Mesenteric fat pad (tissue), 1 donor: ENCODE data around the gene C1QTNF8. TPM values are rescaled to one million over a fixed set of nuclear protein-coding genes. Genes with fewer than 3 reads are reported as not detected.

Experiments
- DNase-seq: peaks from one replicate; pipeline ENCODE4 v3.0.0-alpha.2; 2020; ENCODE audit warnings: low spot score
- total RNA-seq: library from RNA; stranded (reverse); fragmentation: NEBNext Ultra II Directional; extraction: Animal tissue kit (Norgen Biotek cat#: 25700); gene quantifications from one replicate; pipeline ENCODE4 v1.2.1, GENCODE V29; 2021
- donor health status: DM: yes; HTN: yes; CAD: no.

Gene C1QTNF8
- total RNA-seq, 1 donor from 2014 or later = not detected

- DNase-seq = no peak
These were observed 32.3 kb downstream of the C1QTNF8 start for GRCh38 chr16:1063728-1064127.

DNA sequence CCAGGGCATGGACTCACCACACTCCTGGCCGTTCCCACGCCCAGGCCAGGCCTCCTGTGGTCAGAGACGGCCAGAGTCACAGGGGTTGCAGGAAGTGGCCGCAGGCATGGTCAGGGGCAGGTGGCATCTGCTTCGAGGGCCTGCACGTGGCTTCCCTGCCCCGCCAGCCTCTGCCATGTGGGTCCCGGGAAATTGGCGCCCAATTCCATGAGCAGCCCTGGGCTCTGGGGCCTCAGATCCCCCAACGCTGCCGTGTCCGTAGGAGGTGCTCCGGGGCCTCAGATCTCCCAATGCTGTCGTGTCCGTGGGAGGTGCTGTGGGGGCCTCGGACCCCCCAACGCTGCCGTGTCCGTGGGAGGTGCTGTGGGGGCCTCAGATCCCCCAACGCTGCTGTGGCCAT lies 33.1 kb downstream of the C1QTNF8 start:
- no peak for DNase-seq

- no peak for DNase-seq
These were observed 34.1 kb downstream of the C1QTNF8 start for GRCh38 chr16:1061769-1062505.

- no peak for DNase-seq
These were observed 35.4 kb downstream of the C1QTNF8 start for GRCh38 chr16:1060416-1061340.

GRCh38 chr16:1059310-1059709 lies 36.7 kb downstream of the C1QTNF8 start:
- DNase-seq = no peak

DNA sequence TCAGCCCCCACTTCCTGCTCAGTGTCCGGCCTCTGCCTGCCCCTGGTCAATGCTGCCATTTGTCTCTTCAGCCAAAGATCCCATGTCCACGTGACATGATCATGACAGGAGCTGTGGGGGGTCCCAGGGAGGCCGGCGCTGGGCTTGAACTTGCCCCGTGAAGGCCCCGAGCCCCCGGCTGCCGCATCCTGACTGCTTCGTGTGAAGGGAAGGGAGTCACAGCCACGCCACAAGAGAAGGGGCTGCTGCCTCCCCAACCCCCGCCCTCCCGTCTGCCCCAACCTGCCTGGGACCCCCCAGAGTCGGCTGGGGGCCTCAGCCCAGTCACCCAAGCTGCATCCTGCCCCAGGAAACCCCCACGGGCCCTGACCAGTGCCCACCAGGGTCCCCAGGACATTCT lies 37.8 kb downstream of the C1QTNF8 start:
- no peak for DNase-seq

- no peak for DNase-seq
These were observed 38.7 kb downstream of the C1QTNF8 start for GRCh38 chr16:1057252-1057932.

GRCh38 chr16:1056196-1056595 lies 39.8 kb downstream of the C1QTNF8 start:
- no peak for DNase-seq

GRCh38 chr16:1055557-1055924 lies 40.5 kb downstream of the C1QTNF8 start:
- DNase-seq = no peak

DNA sequence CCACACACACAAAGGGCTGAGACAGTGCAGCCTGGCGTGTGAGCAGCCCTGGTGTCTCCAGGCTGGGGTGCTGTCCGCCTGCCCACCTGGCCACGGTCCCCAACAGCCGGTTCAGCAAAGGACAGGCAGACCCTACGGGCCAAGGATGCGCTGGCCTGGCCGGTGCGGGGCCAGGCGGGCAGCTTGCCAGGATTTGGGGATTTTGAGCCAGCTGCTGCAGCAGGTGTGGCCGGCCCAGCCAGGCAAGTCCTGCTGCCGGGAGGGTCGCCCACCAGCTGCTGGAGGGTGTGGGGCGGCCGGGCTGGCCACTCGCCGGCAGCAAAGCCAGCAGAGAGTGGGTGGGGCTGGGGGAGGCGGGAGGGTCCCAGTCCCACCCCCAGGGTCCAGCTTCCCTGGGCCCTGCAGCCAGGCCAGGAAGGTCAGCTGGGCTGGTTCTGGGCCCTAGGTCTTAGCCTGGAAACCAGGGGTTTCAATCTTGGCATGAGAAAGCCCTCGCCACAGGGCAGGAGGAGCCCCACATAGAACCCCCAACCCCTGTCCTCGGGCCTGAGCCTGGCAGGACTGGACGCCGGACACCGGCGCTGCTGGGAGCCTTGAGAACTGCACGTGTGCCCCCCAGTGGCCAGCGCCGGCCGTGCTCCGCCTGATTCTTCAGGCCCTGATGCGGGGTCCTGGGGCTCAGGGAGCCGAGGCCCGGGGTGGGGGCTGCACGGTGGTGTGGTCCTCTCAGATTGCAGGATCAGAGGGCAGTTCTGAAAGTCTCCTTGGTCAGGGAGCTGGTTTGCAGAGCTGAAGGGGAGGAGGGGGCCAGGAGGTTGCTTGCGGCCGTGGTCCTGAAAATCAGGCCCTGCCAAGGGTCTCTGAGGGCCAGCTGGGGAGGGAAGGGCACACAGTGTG lies 41.1 kb downstream of the C1QTNF8 start:
- no peak for DNase-seq

DNA sequence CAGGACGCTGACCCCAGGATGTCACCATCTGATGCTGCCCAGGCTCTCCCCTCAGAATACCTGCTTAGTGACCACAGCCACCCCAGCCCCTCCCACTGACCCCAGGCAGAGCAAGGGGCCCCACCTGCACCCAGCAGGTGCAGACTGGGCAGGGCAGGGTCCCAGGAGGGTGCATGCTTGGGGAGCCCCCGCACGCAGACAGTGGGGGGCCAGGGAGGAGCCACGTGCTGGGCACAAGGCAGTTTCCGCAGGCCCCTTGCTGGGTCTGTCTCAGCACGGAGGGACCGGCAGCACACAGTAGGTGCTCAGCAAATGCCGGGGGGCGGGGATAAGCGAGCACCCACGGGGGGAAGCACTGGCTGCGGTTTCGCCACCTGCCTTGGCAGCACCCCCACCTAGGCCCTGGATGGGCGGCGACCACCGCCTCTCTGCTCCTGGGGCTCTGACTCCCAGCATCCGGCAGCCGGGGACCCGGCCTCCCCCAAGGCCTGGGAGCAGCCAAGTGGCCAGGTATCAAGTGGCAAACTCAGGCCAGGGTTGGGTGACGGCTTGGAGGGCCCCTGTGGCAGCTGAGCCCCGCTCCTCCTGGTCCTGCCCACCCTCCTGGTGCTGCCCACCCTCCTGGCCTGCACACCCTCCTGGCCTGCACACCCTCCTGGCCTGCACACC lies 42.2 kb downstream of the C1QTNF8 start:
- DNase-seq = no peak

DNA sequence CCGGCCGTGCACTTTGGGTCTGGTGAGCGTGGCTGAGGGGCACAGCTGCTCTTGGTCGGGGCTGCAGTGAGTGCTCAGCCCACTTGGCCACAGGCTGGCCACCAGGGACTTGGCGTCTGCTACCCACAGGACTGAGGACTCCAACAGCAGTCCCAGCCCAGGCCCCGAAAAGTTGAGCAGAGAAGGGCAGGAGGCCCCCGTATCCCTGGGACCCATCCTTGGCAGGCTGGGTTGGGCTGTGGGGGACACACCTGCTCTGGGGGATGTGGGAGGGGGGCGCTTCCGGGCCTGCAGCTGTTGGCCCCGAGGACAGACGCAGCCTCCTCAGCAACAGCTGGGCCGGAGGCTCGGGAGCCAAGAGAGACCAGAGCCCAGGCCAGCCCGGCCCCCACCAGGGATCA lies 42.9 kb downstream of the C1QTNF8 start:
- no peak for DNase-seq

DNA sequence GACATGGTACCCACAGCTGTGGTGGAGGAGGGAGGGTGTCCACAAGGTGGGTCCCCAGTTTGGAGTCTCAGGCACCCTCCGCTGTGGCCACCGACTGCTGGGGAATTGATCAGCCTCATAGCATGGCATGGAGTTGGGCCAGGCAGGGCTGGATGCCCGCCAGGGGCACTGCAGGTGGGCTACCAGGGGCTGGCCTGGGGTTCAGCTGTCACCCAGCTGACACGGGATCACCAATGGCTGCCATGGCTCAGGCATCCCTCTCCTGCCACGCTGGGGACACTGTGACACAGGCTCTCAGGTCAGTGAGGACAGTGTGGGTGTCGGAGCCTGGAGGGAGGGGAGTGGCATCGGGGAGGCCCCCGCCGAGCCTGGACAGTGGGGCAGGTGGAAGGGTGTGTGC lies 43.3 kb downstream of the C1QTNF8 start:
- DNase-seq = no peak

DNA sequence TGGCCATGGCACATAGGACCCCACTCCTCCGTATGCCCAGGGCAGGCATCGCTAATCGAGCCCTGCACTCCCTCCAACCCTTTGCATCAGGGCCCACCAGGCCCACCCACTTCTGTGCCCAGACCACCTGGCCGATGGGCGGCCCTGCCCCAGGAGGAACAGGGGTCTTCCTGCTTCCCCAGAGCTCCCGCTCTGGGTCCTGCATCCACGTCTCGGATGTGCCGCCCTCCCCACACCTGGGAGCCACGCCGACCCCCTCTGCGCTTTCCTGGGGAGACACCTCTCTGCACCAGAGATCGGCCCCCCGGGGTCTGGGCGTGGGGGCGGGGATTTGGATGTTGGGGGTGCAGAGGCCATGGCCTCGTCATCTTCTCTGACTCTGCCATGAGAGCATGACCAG lies 44.6 kb downstream of the C1QTNF8 start:
- no peak for DNase-seq

GRCh38 chr16:1050921-1051320 lies 45.1 kb downstream of the C1QTNF8 start:
- DNase-seq = no peak

DNA sequence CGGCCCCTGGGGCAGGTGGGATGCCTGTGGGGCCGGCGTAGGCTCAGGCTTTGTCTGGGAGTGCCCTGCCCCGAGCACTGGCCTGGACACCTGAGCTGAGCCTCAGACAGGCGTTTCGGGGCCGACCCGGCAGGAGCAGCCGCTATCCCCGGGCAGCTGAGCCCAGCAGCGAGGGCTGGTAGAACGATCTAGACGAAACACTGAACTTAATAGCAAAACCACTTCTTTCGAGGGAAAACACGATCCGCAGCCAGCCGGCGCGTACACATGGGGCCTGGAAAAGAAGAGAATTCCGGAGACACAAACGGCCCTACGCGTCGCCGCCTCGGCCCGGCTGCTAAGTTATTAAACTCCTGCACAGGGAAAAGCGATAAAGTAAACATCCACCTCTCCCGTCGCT lies 45.5 kb downstream of the C1QTNF8 start:
- DNase-seq = no peak

GRCh38 chr16:1049976-1050247 lies 46.1 kb downstream of the C1QTNF8 start:
- DNase-seq = no peak

DNA sequence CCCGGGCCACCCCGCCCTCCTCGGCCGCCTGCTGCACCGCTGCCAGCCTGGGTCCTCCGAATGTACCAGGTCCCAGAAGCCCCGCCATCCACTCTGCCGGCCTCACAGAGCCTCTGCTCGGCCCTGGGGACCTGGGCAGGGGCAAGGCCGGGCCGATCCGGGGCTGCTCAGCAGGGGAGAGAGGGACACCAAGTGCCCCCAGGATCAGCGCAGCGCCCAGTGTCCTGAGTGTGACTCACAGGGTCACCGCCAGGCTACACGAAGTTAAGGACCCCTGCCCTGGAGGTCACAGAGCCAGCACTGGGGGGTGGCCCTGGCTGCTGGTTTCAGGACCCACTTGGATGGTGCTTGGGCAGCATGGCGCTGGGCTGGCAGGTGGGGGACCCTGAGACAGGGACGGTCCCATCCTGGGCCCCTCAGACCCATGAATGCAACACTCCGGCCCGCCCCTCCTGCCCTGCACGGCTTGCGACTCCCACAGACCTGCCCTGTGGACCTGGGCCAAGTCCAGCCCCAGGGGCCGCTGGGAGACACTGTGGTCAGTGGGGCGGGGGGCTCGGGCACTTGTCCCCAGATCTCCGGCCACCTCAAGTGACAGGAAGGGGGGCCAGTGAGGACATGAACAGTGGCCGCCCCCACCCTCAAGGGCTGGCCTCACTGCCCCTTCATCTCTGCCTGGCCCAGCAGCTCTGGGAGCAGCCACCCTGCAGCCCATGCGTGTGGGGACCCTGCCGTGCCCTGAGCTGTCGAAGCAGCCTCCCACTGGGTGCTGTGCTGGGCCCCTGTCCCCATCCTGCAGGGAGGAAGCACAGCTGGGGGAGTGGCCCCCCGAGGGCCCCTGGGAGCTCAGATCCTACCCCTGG lies 46.7 kb downstream of the C1QTNF8 start:
- no peak for DNase-seq

- DNase-seq = no peak
These were observed 47.5 kb downstream of the C1QTNF8 start for GRCh38 chr16:1048442-1049112.
